Stimulated activated CD4-positive, alpha-beta T cell treated with anti-CD3 and anti-CD28 coated beads, Interleukin-1b, Interleukin-23, amount 100 ng/mL, for 24 hours (primary cell): ENCODE data around the gene CD276.
"Not testable (repeated sequence)": the region's sequence is repeated elsewhere in the genome, so short reads cannot be mapped to it uniquely, and the experiment has no call there.

ENCODE experiments used
- DNase-seq, 4 experiments: peaks; one replicate each; pipeline ENCODE4 v3.0.0-alpha.2; 2020; ENCODE audit warnings: low read depth in 4 of 4, low spot score in 1 of 4

The CD276 gene

DNA sequence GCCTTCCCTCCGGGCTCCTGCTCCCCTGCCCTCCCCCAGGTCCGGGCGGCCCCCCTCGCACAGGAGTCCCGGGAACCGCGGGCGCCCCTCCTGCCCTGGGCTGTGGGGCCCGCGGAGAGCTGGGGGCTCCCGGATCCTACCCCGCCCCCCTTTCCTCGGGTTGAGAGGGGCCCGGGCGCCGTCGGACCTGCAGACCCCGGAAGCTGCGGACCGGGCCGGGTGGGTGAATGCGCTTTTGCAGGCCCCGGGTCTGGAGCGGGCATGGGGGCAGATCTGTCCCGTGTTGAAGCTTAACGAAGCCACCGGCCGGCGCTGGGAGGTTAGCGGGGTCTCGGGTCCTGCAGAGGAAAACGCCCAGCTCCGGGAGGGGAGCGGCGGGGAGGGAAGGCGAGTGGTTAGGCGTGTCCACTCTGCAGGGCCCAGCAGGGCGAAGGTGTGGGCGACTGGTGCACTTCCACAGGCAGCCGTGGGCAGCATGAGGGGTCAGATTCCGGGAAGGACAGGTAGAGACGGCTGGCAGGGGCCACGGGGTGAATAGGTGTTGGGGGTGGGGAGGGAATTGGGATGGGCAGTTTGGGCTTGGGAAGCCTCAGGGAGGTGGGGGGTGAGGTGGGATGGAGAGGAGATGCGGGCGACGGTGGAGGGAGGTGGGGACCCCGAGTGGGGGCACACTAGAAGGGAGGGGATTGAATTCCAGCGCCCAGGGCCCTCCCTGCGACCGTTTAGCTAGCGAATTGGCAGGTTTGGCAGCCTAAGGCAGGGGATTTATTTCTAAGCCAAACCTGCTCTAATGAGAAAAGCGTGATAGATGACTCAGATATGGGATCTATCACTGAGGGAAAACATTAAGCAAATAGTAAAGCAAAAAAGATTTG is 635 bp downstream of the CD276 start:
- DNase-seq: no peak

DNA sequence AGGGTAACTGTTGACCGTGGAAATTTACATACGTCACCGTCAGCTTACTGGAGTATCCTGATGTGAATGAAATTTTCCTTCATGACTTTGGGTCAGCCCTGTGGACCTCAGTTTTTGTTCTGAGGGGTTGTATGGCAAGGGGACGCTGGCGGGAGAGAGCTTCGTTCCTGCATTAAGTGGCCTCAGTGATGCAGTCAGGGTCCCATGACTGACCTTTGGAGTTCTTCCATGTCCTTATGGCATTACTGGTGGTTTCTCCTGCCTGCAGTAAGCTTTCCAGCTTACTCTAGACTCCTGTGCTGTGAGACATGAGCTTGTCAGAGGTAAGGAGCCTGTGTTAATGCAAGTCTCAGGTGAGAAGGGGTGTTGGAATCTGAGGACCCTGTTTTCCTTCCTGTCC is 1.8 kb downstream of the CD276 start:
- DNase-seq: no peak

DNA sequence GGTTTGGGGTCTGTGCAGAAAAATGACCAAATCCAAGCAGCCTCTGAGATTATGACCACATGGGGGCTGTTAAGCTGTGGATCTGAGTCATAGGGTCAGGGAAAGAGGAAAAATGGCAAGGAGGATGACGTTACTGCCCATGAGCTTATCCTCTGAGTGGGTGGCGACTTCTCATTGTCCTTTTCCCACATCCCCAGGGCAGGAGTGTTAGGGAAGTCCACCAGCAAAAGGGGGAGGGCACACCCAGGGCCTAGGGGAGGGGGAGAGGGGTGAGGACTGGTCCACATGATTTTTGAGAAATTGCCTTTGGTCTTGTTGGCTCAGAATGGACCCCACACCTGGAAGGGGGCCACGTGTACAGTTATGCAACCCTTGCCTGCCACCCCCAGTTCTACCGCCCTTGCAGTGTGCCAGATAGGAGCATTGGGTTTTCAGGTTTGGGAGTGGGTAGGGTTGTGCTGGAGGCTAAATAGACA is 2.6 kb downstream of the CD276 start:
- no peak for DNase-seq

- DNase-seq: no peak
Observed at GRCh38 chr15:73687351-73687750, 3.2 kb downstream of the CD276 start.

DNA sequence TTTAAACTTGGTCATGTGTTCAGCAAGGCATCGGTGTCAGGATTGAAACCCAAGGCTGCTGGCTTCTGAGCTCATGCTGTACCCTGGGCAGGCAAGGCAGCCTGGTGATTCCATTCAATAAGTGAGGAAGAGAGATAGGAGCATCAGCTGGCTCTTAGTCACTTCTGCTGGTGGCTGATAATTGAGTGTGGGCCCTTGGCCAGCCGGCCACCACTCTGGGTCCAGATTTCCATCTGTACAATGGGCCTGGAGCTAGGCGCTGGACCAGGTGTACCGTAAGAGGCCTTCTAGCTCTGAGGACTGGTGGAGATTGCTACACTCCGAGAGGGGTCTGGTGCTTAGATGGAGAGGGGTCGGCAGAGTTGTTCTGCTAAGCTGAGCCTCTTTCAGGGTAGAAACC is 4.3 kb downstream of the CD276 start:
- no peak for DNase-seq

DNA sequence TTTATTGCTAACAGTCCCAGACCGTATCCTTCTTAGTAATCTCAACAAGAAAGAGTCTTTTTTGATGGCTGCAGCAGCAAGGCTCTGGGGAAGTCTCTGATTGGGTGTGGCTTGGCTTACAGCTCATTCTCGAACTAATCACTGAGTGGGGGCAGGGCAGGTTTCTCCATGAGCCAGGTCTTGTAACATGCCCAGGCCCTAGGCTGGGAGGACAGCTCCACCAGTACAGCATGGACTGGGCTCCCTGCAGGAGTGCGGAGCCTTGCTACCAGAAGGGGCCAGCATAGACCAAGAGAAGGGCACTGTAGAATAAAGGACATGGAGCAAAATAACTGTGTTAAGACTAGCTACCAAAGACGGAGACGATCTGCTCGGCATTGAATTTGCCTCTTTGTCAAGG is 7.2 kb downstream of the CD276 start:
- no peak for DNase-seq

DNA sequence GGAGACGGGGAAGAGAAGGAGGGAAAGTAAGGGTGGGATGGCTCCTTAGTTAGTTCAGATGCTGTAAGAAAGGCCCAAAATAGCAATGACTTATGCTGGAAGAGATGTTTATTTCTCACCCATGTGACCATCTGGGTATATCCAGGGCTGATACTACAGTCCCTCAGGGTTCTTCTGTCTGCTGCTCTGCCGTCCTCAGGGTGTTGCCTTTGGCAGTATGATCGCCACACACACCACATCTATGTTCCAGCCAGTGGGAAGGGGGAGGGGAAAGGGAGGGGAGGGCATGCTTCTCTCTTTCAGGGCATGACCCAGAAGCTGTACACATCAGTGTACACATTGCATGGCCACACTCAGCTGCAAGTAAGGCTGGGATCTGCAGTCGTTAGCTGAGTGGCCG is 10.2 kb downstream of the CD276 start:
- no peak for DNase-seq

DNA sequence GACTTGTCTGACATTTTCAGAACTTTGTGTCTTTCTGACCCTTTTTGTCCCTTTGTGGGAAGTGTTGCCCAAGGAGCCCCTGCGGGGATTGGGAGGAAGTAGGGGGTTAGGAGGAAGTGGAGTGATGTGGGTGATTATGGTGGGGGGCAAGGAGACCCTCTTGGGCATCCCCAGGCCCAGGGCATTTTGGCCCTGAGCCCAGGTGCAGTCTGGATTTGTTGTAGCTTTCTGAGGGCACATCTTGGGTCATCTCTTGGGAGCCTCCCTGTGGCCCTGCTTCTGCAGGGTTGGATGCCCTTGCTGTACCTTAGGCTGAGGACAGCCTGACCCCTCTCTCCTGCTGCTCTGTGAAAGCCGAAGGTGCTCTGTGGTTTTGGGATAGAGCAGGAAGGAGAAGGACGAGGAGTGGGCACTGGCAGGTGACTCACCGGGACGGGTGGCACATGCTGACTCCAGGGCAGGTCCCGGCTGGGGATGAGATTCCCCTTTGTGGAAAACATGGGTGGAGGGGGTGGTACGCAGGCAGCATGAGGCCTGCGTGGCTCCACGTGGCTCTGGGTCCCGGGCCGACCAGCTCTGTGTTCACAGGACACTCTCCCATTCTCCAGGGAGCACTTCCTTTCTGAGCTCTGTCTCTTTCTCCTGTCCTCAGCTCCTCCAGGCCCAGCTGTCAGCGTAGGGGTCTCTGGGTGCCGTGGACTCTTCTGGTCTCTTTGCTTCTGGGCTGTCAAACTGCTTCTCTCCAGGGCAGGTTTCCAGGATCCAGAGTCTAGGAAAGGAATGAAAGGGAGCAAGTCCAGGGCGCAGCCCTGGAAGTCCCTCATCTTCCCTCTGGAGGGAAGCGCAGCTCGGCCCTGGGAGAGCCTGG is 11.8 kb downstream of the CD276 start:
- DNase-seq: no peak

DNA sequence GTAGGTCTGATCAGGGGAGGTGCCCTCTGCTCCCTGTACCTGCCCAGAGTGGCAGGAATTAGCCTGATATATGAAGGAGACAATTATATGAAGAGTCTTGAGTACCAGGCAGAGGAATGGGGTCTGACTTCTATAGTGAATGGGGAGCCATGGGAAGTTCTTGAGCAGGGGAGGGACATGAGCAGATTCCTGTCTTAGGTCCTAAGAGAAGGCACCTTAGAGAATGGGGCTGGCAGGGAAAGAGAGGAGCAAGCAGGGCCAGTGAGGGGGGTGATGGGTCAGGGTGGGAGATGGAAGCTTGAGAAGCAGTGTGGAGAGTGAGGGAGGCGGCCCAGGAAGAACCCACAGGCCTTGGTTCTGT is 12.4 kb downstream of the CD276 start:
- no peak for DNase-seq

GRCh38 chr15:73697033-73697467 is 12.9 kb downstream of the CD276 start:
- peak; percentile 35 to 68 (median 50) for DNase-seq

GRCh38 chr15:73699249-73700040 is 15.3 kb downstream of the CD276 start:
- no peak for DNase-seq

- peak; percentile 50 to 65 (median 62) for DNase-seq
Observed at GRCh38 chr15:73700041-73700842, 16.1 kb downstream of the CD276 start.

GRCh38 chr15:73702311-73703239 is 18.4 kb downstream of the CD276 start:
- DNase-seq: not testable (repeated sequence)

- not testable (repeated sequence) for DNase-seq
Observed at GRCh38 chr15:73703601-73704000, 19.4 kb downstream of the CD276 start.

DNA sequence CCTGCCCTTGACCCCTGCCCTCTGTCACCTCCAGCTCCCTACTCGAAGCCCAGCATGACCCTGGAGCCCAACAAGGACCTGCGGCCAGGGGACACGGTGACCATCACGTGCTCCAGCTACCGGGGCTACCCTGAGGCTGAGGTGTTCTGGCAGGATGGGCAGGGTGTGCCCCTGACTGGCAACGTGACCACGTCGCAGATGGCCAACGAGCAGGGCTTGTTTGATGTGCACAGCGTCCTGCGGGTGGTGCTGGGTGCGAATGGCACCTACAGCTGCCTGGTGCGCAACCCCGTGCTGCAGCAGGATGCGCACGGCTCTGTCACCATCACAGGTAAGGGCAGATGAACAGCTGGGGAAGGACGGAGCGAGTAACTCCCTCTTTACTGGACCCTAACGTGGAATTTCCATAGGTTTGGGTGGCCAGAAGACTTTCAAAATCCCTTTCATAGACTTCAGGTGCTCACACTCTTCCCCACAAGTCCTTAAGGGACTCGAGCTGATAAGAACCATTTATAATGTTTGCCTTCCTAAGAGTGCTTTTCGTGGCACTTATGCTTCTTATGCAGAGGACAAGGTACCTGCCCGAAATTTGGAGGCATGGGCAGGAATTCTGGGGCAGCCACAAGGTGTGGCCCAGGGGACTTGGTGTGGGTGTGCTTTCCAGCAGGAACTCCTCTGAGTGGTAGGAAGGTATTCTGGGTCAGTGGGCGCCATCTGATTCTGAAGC is 20.1 kb downstream of the CD276 start:
- DNase-seq: not testable (repeated sequence)

DNA sequence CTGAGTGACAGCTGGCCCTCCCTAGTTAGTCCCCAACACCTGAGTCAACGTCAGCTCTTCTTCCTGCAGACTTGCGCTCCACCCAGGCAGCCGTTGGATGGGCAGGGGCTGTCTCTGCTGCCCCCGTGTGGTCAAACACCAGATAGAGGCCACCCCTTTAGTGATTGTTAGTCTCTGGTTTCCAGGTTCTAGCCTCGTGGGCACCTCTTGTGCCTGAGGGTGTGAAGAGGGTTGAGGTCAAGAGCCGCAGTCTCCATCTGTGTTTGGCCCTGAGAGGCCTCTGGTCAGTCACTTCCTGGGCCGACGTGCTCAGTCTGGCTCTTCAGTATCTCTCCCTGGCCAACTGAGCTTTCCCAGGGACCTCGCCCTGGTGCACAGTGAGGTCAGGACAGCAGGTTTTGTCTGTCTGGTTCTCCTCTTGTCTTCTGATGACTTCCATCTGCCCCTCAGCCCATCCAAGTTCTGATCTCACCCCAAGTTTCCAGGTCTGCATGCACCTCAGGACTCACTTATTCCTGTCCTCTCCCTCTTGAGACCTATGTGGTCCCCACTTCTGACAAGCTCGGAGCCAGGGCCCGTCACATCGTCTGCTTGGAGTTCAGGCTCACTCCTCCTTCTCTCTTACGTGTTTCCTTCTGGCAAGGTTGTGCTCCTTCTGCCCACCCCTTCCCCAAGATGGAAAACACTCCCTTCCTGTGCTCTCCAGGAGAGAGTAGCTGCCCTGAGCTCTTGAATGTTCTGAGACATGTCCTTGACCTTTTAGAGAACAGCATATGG is 20.9 kb downstream of the CD276 start:
- DNase-seq: peak; percentile 35 to 52 (median 45)

GRCh38 chr15:73708691-73709090 is 24.5 kb downstream of the CD276 start:
- DNase-seq: no peak

- no peak for DNase-seq
Observed at GRCh38 chr15:73709241-73709640, 25.1 kb downstream of the CD276 start.
